Activated CD4-positive, alpha-beta T cell treated with anti-CD3 and anti-CD28 coated beads, Interleukin-2, amount 10 ng/mL, durations not matched to agents 24 days and 14 days (primary cell): Measurements from ENCODE around the gene ACP2. TPM values are rescaled to one million over a fixed set of nuclear protein-coding genes. Genes with fewer than 3 reads are reported as not detected.

Experiments
- DNase-seq: peaks from one replicate; pipeline ENCODE4 v3.0.0; 2022
- H3K27ac Mint-ChIP-seq: one replicate; pipeline ENCODE4 v1.8.0; 2022; ENCODE audit warnings: mild to moderate bottlenecking, mixed read lengths
- H3K27me3 Mint-ChIP-seq: one replicate; pipeline ENCODE4 v1.8.0; 2022; ENCODE audit warnings: mixed read lengths
- H3K36me3 Mint-ChIP-seq: one replicate; pipeline ENCODE4 v1.8.0; 2022; ENCODE audit warnings: low read depth, mild to moderate bottlenecking, mixed read lengths
- H3K4me1 Mint-ChIP-seq: one replicate; pipeline ENCODE4 v1.8.0; 2021; ENCODE audit warnings: mixed read lengths
- H3K4me3 Mint-ChIP-seq: one replicate; pipeline ENCODE4 v1.8.0; 2022; ENCODE audit warnings: mild to moderate bottlenecking, moderate library complexity, mixed read lengths
- H3K9me3 Mint-ChIP-seq: one replicate; pipeline ENCODE4 v1.8.0; 2021; ENCODE audit warnings: mixed read lengths
- intact Hi-C: fragments of 100-400 bp; cut with micrococcal nuclease; formaldehyde crosslinking; loops from one replicate; pipeline ENCODE4 v1.15.1; 2023
- total RNA-seq: library from RNA; stranded (reverse); gene quantifications from 2 replicates; pipeline ENCODE4 v1.2.3, GENCODE V29; 2022

Gene ACP2
- total RNA-seq, 1 donor from 2014 or later: 24.8 TPM

- no peak overlapping the region for H3K4me3 Mint-ChIP-seq
- peaks cover 55% of the 10 kb centered on the region for H3K36me3 Mint-ChIP-seq
- H3K27ac Mint-ChIP-seq: no peak overlapping the region
- no peaks in the 10 kb centered on the region for H3K27me3 Mint-ChIP-seq
- DNase-seq: no peak
- intact Hi-C loops: loop anchor here (5.0 kb wide), 1 partner anchor 307 kb away; the partner anchor contains the start of gene CSTPP1
- H3K4me1 Mint-ChIP-seq: peaks cover 26% of the 10 kb centered on the region
- no peaks in the 10 kb centered on the region for H3K9me3 Mint-ChIP-seq
Measured at GRCh38 chr11:47244448-47245350, 3.9 kb downstream of the ACP2 start.

GRCh38 chr11:47243454-47243853, 5.2 kb downstream of the ACP2 start:
- peaks cover 21% of the 10 kb centered on the region for H3K4me1 Mint-ChIP-seq
- no peaks in the 10 kb centered on the region for H3K9me3 Mint-ChIP-seq
- H3K4me3 Mint-ChIP-seq: no peak overlapping the region
- H3K27me3 Mint-ChIP-seq: no peaks in the 10 kb centered on the region
- no peak for DNase-seq
- peak overlapping the region; percentile 32 for H3K27ac Mint-ChIP-seq
- intact Hi-C loops: no loop called here
- H3K36me3 Mint-ChIP-seq: peaks cover 63% of the 10 kb centered on the region

DNA sequence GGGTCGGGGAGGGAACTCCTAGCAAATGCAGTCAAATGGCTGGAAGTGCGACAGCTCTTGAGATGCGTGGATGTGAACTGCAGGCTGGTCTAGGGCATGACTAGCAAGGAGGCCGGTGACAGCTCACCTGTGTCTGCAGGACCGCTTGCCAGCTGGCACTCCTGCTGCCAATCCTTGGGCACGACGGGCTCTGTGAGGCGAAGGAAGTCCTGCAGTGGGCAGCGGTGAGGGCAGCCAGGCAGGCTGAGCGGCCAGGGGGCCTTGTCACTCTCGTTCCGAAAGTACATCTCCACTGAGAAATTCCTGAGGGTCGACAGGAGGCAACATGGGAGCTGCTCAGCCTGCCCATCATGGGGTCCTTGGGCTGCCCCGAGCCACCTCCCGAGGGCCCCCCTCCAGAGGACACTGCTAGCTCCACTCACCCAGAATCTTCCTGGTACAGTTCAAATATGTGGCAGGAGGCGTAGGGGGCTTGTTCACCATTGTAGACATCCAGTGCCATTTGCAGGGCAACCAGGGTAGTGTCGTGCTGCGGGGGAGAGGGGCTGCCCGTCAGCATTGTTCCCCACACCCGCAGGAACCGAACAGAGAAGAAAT, 5.9 kb downstream of the ACP2 start:
- H3K27ac Mint-ChIP-seq: no peak overlapping the region
- intact Hi-C loops: no loop called here
- H3K36me3 Mint-ChIP-seq: peaks cover 70% of the 10 kb centered on the region

DNA sequence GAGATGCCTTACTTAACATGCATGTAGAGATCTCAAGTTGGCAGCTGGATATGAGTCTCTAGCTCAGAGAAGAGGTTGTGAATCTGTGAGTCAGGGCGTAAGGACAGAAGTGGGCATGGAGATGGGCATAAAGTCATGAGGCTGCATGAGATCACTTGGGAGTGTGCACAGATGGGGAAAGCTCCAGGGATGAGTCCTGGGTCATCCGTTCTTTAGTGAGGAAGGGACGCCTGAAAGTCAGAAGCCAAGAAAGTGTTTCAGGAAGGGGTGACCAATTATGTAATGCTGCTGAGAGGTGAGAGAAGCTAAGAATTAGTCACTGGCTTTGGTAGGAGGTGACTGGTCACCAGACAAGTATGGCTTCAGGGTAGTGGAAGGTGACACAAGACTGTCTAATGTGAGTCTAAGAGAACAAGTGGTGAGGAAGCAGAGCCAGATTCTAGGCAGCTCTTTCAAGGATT, 6.7 kb downstream of the ACP2 start:
- no peak overlapping the region for H3K4me3 Mint-ChIP-seq
- intact Hi-C loops: no loop called here
- H3K36me3 Mint-ChIP-seq: peaks cover 73% of the 10 kb centered on the region
- peak overlapping the region; percentile 32 for H3K27ac Mint-ChIP-seq
- H3K9me3 Mint-ChIP-seq: no peaks in the 10 kb centered on the region
- peaks cover 15% of the 10 kb centered on the region for H3K4me1 Mint-ChIP-seq
- no peaks in the 10 kb centered on the region for H3K27me3 Mint-ChIP-seq
- no peak for DNase-seq

More for the DNA sequence above, 5.9 kb downstream of the ACP2 start:
- DNase-seq: no peak
- H3K27me3 Mint-ChIP-seq: no peaks in the 10 kb centered on the region
- no peak overlapping the region for H3K4me3 Mint-ChIP-seq
- H3K9me3 Mint-ChIP-seq: no peaks in the 10 kb centered on the region
- peaks cover 16% of the 10 kb centered on the region for H3K4me1 Mint-ChIP-seq

DNA sequence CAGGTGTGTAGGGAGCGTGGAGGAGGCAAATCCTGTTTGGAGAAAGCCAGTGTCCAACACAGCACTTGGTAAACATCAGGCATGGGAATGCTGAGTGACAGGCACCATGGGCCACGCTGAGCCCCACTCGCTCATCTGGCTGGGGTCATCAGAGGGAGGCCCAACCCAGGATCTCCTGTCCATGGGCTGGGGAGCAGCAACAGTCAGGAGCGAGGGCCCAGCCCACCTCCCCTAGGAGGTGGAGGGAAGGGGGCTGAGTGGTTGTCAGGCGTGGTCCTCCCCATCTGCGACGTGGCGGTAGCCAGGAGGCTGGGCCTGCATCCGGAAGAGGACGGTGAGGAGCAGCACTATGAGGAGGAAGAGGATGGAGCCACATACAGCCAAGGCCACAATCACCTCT, 8.8 kb downstream of the ACP2 start:
- no peaks in the 10 kb centered on the region for H3K27me3 Mint-ChIP-seq
- H3K4me1 Mint-ChIP-seq: peaks cover 22% of the 10 kb centered on the region
- peak overlapping the region; percentile 51 for H3K27ac Mint-ChIP-seq
- peaks cover 75% of the 10 kb centered on the region for H3K36me3 Mint-ChIP-seq
- H3K4me3 Mint-ChIP-seq: no peak overlapping the region
- intact Hi-C loops: no loop called here
- H3K9me3 Mint-ChIP-seq: no peaks in the 10 kb centered on the region
- DNase-seq: no peak

DNA sequence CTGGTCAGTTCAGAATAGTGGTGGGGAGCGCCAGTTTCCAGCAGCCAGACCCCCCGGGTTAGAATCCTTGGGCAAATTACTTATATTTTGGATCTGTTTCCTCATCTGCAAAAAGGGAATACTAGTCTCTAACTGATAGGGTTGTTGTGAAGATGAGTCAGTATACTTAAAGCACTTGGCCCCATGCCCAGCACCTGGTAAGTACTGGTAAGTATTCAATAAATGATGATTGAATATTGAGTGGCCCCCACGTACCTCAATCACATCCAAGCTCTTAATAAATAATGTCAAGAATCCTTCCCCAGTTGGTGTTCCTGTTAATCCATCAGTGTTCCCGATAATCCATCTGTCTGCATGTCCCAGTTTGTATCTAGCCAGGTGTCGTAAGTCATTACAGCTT, 12.1 kb downstream of the ACP2 start:
- no peaks in the 10 kb centered on the region for H3K9me3 Mint-ChIP-seq
- no peak for DNase-seq
- no peak overlapping the region for H3K4me3 Mint-ChIP-seq
- H3K36me3 Mint-ChIP-seq: peaks cover 59% of the 10 kb centered on the region
- intact Hi-C loops: no loop called here
- H3K27ac Mint-ChIP-seq: peak overlapping the region; percentile 40
- H3K4me1 Mint-ChIP-seq: peaks cover 26% of the 10 kb centered on the region
- H3K27me3 Mint-ChIP-seq: no peaks in the 10 kb centered on the region

DNA sequence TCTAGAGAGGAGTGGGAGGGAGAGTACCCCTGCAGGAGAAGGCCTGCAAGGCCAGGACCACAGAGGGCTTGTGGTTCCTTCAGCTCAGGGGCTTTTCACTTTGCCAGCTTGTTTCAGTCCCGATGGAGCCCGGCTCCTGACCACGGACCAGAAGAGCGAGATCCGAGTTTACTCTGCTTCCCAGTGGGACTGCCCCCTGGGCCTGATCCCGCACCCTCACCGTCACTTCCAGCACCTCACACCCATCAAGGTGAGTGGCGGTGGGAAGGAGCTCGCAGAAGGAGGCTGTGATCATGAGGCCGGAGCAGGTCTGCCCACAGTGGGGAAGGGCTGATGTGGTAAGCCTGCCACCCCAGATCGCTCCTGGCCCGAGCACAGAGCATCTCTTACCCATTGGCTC, 13.5 kb downstream of the ACP2 start:
- Mint-ChIP-seq H3K27me3 (no peaks in the 10 kb centered on the region), H3K4me3 (peak overlapping the region; percentile 72), H3K36me3 (peaks cover 56% of the 10 kb centered on the region)

GRCh38 chr11:47234669-47235100, 13.9 kb downstream of the ACP2 start:
- Mint-ChIP-seq H3K27me3 (no peaks in the 10 kb centered on the region), H3K4me3 (peak overlapping the region; percentile 72), H3K27ac (peak overlapping the region; percentile 90), H3K4me1 (peaks cover 20% of the 10 kb centered on the region), H3K9me3 (no peaks in the 10 kb centered on the region), H3K36me3 (peaks cover 51% of the 10 kb centered on the region)
- intact Hi-C loops: no loop called here
- peak; percentile 81 for DNase-seq

More for the DNA sequence above, 13.5 kb downstream of the ACP2 start:
- peak overlapping the region; percentile 90 for H3K27ac Mint-ChIP-seq
- peaks cover 22% of the 10 kb centered on the region for H3K4me1 Mint-ChIP-seq
- DNase-seq: no peak
- H3K9me3 Mint-ChIP-seq: no peaks in the 10 kb centered on the region
- intact Hi-C loops: no loop called here

GRCh38 chr11:47233989-47234668, 14.5 kb downstream of the ACP2 start:
- Mint-ChIP-seq H3K4me1 (peaks cover 22% of the 10 kb centered on the region), H3K27me3 (no peaks in the 10 kb centered on the region), H3K9me3 (no peaks in the 10 kb centered on the region), H3K4me3 (peak overlapping the region; percentile 72), H3K27ac (peak overlapping the region; percentile 90), H3K36me3 (peaks cover 50% of the 10 kb centered on the region)
- DNase-seq: peak; percentile 74
- intact Hi-C loops: no loop called here

GRCh38 chr11:47233051-47233450, 15.6 kb downstream of the ACP2 start:
- no peak overlapping the region for H3K27ac Mint-ChIP-seq
- peaks cover 51% of the 10 kb centered on the region for H3K36me3 Mint-ChIP-seq
- no peaks in the 10 kb centered on the region for H3K27me3 Mint-ChIP-seq
- no peaks in the 10 kb centered on the region for H3K9me3 Mint-ChIP-seq
- peaks cover 26% of the 10 kb centered on the region for H3K4me1 Mint-ChIP-seq
- no peak for DNase-seq
- H3K4me3 Mint-ChIP-seq: no peak overlapping the region
- intact Hi-C loops: no loop called here

DNA sequence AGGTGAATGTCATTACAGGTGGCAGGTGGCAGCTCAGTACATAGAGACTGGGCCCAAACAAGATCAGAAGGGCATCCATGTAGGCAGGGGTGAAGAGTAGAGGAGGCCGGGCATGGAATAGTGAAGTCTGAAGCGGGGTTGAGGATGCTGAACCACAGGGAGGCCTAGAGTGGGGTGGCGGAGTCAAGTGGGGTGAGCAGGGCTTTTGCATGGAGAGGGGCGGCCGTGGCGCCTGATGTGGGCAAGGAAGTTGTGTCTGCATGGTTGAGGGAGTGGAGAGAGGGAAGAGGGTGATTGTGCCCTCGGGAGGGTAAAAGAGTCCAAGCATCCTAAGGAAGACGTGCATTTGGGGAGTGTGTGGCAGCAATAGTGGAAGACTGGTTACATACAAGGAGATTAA, 19.5 kb downstream of the ACP2 start:
- H3K4me1 Mint-ChIP-seq: peaks cover 23% of the 10 kb centered on the region
- H3K36me3 Mint-ChIP-seq: peaks cover 51% of the 10 kb centered on the region
- no peaks in the 10 kb centered on the region for H3K9me3 Mint-ChIP-seq
- no peak for DNase-seq
- no peak overlapping the region for H3K4me3 Mint-ChIP-seq
- intact Hi-C loops: no loop called here
- H3K27ac Mint-ChIP-seq: peak overlapping the region; percentile 34
- H3K27me3 Mint-ChIP-seq: no peaks in the 10 kb centered on the region

DNA sequence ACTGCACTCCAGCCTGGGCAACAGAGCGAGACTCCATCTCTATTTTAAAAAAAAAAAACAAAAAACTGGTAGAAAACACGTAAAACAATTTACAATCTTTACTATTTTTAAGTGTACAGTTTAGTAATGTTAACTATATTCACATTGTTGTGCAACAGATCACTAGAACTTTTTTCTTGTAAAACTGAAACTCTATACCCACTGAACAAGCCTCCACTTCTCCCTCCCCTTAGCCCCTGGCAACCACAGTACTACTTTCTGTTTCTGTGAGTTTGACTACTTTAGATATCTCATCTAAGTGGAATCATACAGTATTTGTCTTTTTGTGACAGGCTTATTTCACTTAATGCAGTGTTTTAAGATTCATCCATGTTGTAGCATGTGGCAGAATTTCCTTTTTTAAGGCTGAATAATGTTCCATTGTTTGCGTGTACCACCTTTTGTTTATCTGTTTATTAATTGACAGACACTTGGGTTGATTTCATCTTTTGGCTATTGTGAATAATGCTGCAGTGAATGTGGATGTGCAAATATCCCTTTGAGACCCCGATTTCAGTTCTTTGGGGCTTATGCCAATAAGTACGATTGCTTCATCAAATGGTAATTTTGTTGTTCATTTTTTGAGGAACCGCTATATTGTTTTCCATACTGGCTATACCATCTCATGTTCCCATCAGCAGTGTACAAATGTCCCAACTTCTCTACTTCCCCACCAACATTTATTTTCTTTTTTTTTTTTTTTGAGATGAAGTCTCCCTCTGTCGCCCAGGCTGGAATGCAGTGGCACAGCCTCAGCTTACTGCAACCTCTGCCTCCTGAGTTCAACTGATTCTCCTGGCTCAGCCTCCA, 22.8 kb downstream of the ACP2 start:
- peak; percentile 77 for DNase-seq
- intact Hi-C loops: loop anchor here (1.0 kb wide), 1 partner anchor 9 kb away; no protein-coding TSS in a partner anchor
- H3K9me3 Mint-ChIP-seq: no peaks in the 10 kb centered on the region
- peak overlapping the region; percentile 64 for H3K4me3 Mint-ChIP-seq
- peak overlapping the region; percentile 86 for H3K27ac Mint-ChIP-seq
- peaks cover 27% of the 10 kb centered on the region for H3K4me1 Mint-ChIP-seq
- peaks cover 60% of the 10 kb centered on the region for H3K36me3 Mint-ChIP-seq
- H3K27me3 Mint-ChIP-seq: no peaks in the 10 kb centered on the region

DNA sequence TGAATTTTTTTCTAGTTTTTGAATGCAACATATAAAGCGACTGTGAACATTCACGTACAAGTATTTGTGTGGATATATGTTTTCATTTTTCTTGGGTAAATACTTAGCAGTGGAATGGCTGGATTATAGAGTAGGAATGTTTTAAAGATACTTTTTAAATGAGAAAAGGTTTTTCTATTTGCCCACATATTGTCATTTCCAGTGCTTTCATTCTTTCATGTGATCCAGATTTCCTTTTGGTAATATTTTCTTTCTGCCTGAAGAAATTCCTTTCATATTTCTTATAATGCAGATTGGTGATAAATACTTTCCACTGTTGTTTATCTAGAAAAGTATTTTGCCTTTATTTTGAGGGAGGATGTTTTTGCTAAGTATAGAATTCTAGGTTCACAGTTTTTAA, 25.9 kb downstream of the ACP2 start:
- intact Hi-C loops: no loop called here
- no peak overlapping the region for H3K27ac Mint-ChIP-seq
- no peaks in the 10 kb centered on the region for H3K27me3 Mint-ChIP-seq
- H3K36me3 Mint-ChIP-seq: peaks cover 63% of the 10 kb centered on the region
- no peak for DNase-seq
- H3K9me3 Mint-ChIP-seq: no peaks in the 10 kb centered on the region
- no peak overlapping the region for H3K4me3 Mint-ChIP-seq
- H3K4me1 Mint-ChIP-seq: peaks cover 42% of the 10 kb centered on the region
